DOHH2 (cell line): Measurements from ENCODE around the gene TMEM52.

Source experiments
- H3F3A ChIP-seq: fragments of 200-600 bp; sonication (generic), shearing (Covaris generic); 2 replicates; pipeline ENCODE4 v1.6.0; 2016; ENCODE audit warnings: antibody characterized with exemption, mild to moderate bottlenecking; ENCODE audit not compliant: control insufficient read depth, insufficient read depth
- H3K27ac ChIP-seq: fragments of 200-600 bp; sonication (generic); 2 replicates; pipeline ENCODE4 v1.5.1; 2014; ENCODE audit warnings: low read depth, mild to moderate bottlenecking, low read length, moderate library complexity
- H3K27me3 ChIP-seq: fragments of 200-600 bp; sonication (generic); 2 replicates; pipeline ENCODE4 v1.6.1; 2014; ENCODE audit warnings: mild to moderate bottlenecking, low read length, mixed read lengths; ENCODE audit not compliant: control insufficient read depth
- H3K36me3 ChIP-seq: fragments of 200-600 bp; sonication (generic); 2 replicates; pipeline ENCODE4 v1.6.1; 2014; ENCODE audit warnings: mild to moderate bottlenecking, low read length, moderate library complexity, mixed read lengths; ENCODE audit not compliant: control insufficient read depth
- H3K4me1 ChIP-seq: fragments of 200-600 bp; sonication (generic); 2 replicates; pipeline ENCODE4 v1.6.1; 2014; ENCODE audit warnings: mild to moderate bottlenecking, low read length, mixed read lengths; ENCODE audit not compliant: control insufficient read depth
- H3K4me2 ChIP-seq: fragments of 200-600 bp; sonication (generic); 2 replicates; pipeline ENCODE4 v1.6.0; 2014; ENCODE audit warnings: mild to moderate bottlenecking, low read length, moderate library complexity
- H3K4me3 ChIP-seq: fragments of 200-600 bp; sonication (generic); 2 replicates; pipeline ENCODE4 v1.5.1; 2014; ENCODE audit warnings: mild to moderate bottlenecking, low read length, mixed read lengths
- H3K79me2 ChIP-seq: fragments of 200-600 bp; sonication (generic); 2 replicates; pipeline ENCODE4 v1.6.1; 2014; ENCODE audit warnings: mild to moderate bottlenecking, low read length, mixed read lengths; ENCODE audit not compliant: control insufficient read depth
- H3K9me2 ChIP-seq: fragments of 200-600 bp; sonication (generic); replicated peaks from 2 replicates; pipeline ENCODE4 v1.6.1; 2014; ENCODE audit warnings: mild to moderate bottlenecking, low read length, mixed read lengths; ENCODE audit not compliant: control insufficient read depth
- H3K9me3 ChIP-seq: fragments of 200-600 bp; sonication (generic); 2 replicates; pipeline ENCODE4 v1.6.1; 2014; ENCODE audit warnings: antibody characterized with exemption, low read length, mixed read lengths; ENCODE audit not compliant: control insufficient read depth, insufficient read depth
- H4K20me1 ChIP-seq: fragments of 200-600 bp; sonication (generic); 2 replicates; pipeline ENCODE4 v1.6.0; 2014; ENCODE audit warnings: low read depth, mild to moderate bottlenecking, antibody characterized with exemption, low read length, moderate library complexity; ENCODE audit not compliant: control insufficient read depth, insufficient read depth
- EZH2phosphoT487 ChIP-seq: fragments of 200-600 bp; sonication (generic); IDR thresholded peaks from 2 replicates; pipeline ENCODE4 v1.6.1; 2017; ENCODE audit warnings: borderline replicate concordance, mild to moderate bottlenecking, antibody characterized with exemption, low read length, moderate library complexity, mixed read lengths
- TF ChIP-seq, protein P1 (sequence below): fragments of 200-600 bp; sonication (generic); IDR thresholded peaks from one replicate; pipeline ENCODE4 v1.5.1; 2014; ENCODE audit warnings: antibody characterized with exemption, mild to moderate bottlenecking, low read depth, low read length; ENCODE audit not compliant: poor library complexity, severe bottlenecking

Gene TMEM52

DNA sequence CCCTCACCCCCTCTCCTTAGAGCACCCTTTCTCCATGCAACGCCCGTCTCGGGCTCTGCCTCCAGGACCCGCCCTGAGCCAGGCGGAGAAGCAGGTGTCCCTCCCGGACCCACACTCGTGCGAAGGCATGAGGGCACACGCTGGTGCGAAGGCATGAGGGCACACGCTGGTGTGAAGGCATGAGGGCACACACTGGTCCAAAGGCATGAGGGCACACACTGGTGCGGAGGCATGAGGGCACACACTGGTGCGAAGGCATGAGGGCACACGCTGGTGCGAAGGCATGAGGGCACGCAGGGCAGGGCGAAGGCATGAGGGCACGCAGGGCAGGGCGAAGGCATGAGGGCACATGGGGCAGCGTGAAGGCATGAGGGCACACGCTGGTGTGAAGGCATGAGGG is 5.8 kb upstream of the TMEM52 start:
- H3K79me2 ChIP-seq, result no peaks in the 10 kb centered on the region
- H3F3A ChIP-seq, result no peaks in the 10 kb centered on the region
- no peaks in the 10 kb centered on the region for H4K20me1 ChIP-seq
- H3K4me1 ChIP-seq, result peaks cover 2% of the 10 kb centered on the region
- H3K27me3 ChIP-seq, result no peaks in the 10 kb centered on the region
- no peaks in the 10 kb centered on the region for H3K9me2 ChIP-seq
- H3K4me2 ChIP-seq, result no peak overlapping the region
- H3K4me3 ChIP-seq, result no peak overlapping the region
- H3K27ac ChIP-seq, result no peak overlapping the region
- H3K36me3 ChIP-seq, result no peaks in the 10 kb centered on the region
- no peaks in the 10 kb centered on the region for H3K9me3 ChIP-seq
- no peak for TF ChIP-seq EZH2phosphoT487
- TF ChIP-seq, protein P1, sequence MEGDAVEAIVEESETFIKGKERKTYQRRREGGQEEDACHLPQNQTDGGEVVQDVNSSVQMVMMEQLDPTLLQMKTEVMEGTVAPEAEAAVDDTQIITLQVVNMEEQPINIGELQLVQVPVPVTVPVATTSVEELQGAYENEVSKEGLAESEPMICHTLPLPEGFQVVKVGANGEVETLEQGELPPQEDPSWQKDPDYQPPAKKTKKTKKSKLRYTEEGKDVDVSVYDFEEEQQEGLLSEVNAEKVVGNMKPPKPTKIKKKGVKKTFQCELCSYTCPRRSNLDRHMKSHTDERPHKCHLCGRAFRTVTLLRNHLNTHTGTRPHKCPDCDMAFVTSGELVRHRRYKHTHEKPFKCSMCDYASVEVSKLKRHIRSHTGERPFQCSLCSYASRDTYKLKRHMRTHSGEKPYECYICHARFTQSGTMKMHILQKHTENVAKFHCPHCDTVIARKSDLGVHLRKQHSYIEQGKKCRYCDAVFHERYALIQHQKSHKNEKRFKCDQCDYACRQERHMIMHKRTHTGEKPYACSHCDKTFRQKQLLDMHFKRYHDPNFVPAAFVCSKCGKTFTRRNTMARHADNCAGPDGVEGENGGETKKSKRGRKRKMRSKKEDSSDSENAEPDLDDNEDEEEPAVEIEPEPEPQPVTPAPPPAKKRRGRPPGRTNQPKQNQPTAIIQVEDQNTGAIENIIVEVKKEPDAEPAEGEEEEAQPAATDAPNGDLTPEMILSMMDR, result no peak

DNA sequence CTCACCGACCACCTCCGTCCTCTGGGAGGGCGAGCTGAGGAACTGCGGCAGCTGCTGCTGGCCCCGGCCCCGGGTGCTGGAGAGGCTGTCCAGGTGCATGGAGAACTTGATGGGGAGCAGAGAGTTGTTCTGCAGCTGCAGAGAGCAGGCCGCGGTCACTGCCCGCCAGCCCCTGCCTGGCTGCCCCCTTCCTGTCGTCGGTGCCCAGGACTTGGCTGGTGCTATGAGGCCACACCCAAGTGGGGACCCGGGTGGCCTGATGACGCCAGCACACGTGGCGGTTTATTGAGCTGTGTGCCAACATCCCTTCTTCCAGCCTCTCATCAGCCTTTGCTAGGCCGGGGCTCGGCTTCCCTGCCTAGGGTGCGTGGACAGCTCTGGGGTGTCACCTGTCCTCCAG is 5.3 kb upstream of the TMEM52 start:
- no peak overlapping the region for H3K4me2 ChIP-seq
- TF ChIP-seq, protein P1, result no peak
- no peak for TF ChIP-seq EZH2phosphoT487
- H3K27ac ChIP-seq, result no peak overlapping the region

DNA sequence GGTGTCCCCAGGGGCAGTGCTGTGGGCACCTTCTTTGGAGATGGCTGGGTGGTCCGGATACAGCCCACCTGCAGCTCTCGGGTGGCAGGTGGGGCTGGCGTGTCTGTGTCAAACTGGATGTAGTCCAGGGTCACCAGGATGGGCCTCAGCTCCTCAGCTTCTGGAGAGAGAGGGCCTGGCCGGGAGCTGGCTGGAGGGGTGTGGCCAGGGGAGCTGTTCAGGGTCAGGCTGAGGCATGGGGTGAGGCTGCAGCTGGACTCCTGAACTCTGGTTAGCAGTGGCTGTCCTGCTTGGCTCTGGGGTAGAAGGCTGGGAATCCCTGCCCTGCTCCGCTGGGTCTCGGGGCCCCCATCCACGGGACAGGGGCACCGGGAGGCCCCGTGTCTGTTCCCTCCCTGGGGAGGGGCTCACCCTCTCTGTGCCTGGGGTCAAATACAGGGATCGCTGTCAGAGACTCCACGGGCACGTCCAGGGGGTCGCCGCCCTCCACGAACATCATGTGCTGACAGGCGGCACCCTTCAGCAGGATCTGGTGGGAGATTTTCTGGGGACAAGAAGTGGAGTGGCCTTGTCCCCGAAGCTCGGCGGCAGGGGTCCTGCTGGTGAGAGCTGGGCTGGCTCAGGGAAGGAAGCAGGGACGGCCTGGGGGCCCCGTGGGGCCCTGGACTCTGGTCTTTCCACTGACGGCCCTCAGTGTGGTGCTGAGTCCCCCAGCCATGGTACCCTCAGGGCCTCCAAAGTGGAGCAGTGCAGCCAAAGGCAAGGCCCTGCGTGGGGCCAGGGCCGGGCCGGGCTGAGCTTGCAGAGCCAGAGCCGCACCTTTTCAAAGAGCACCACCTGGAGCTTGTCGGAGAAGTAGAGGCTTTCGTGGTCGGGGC is 4.1 kb upstream of the TMEM52 start:
- no peaks in the 10 kb centered on the region for H4K20me1 ChIP-seq
- no peaks in the 10 kb centered on the region for H3K79me2 ChIP-seq
- H3K27me3 ChIP-seq, result peaks cover 3% of the 10 kb centered on the region; the same call in 1 of the 2 replicates
- H3K4me2 ChIP-seq, result no peak overlapping the region
- no peak overlapping the region for H3K27ac ChIP-seq
- peaks cover 14% of the 10 kb centered on the region for H3K4me1 ChIP-seq
- TF ChIP-seq EZH2phosphoT487, result no peak
- TF ChIP-seq, protein P1, result no peak
- H3K4me3 ChIP-seq, result no peak overlapping the region
- H3F3A ChIP-seq, result no peaks in the 10 kb centered on the region
- no peaks in the 10 kb centered on the region for H3K36me3 ChIP-seq
- no peaks in the 10 kb centered on the region for H3K9me2 ChIP-seq
- H3K9me3 ChIP-seq, result no peaks in the 10 kb centered on the region

More for the DNA sequence above, 5.3 kb upstream of the TMEM52 start:
- H3K9me3 ChIP-seq, result no peaks in the 10 kb centered on the region
- no peaks in the 10 kb centered on the region for H3F3A ChIP-seq
- no peaks in the 10 kb centered on the region for H4K20me1 ChIP-seq
- H3K4me1 ChIP-seq, result peaks cover 6% of the 10 kb centered on the region
- no peaks in the 10 kb centered on the region for H3K36me3 ChIP-seq
- H3K79me2 ChIP-seq, result no peaks in the 10 kb centered on the region
- H3K9me2 ChIP-seq, result no peaks in the 10 kb centered on the region
- H3K4me3 ChIP-seq, result no peak overlapping the region
- no peaks in the 10 kb centered on the region for H3K27me3 ChIP-seq
